Embryonic facial prominence (tissue), 1 donor: ENCODE results near the gene SEMA4D.

Source experiments
- DNase-seq: peaks from one replicate; pipeline ENCODE4 v3.0.0-alpha.2; 2016; ENCODE audit errors: extremely low spot score

The SEMA4D gene

GRCh38 chr9:89411759-89412158 is 86.2 kb downstream of the SEMA4D start:
- DNase-seq: no peak

GRCh38 chr9:89410641-89411350 is 87.1 kb downstream of the SEMA4D start:
- no peak for DNase-seq

GRCh38 chr9:89410022-89410421 is 87.9 kb downstream of the SEMA4D start:
- DNase-seq: no peak

- no peak for DNase-seq
Measured at GRCh38 chr9:89409466-89409865, 88.4 kb downstream of the SEMA4D start.

- DNase-seq: no peak
Measured at GRCh38 chr9:89408628-89409101, 89.2 kb downstream of the SEMA4D start.

GRCh38 chr9:89407070-89407469 is 90.8 kb downstream of the SEMA4D start:
- no peak for DNase-seq

GRCh38 chr9:89405826-89406225 is 92.1 kb downstream of the SEMA4D start:
- DNase-seq: no peak

GRCh38 chr9:89404074-89404473 is 93.8 kb downstream of the SEMA4D start:
- no peak for DNase-seq

GRCh38 chr9:89402695-89403427 is 95.1 kb downstream of the SEMA4D start:
- DNase-seq: no peak

GRCh38 chr9:89400403-89401116 is 97.4 kb downstream of the SEMA4D start:
- DNase-seq: no peak

GRCh38 chr9:89398621-89399020 is 99.3 kb downstream of the SEMA4D start:
- no peak for DNase-seq

- no peak for DNase-seq
Measured at GRCh38 chr9:89397471-89397870, 100.4 kb downstream of the SEMA4D start.

- no peak for DNase-seq
Measured at GRCh38 chr9:89395931-89396710, 101.8 kb downstream of the SEMA4D start.

- no peak for DNase-seq
Measured at GRCh38 chr9:89394412-89394811, 103.5 kb downstream of the SEMA4D start.

GRCh38 chr9:89391585-89391984 is 106.3 kb downstream of the SEMA4D start:
- no peak for DNase-seq

GRCh38 chr9:89390578-89391116 is 107.3 kb downstream of the SEMA4D start:
- DNase-seq: no peak

- no peak for DNase-seq
Measured at GRCh38 chr9:89390068-89390555, 107.8 kb downstream of the SEMA4D start.

GRCh38 chr9:89388868-89389177 is 109.1 kb downstream of the SEMA4D start:
- no peak for DNase-seq

- no peak for DNase-seq
Measured at GRCh38 chr9:89388084-89388867, 109.6 kb downstream of the SEMA4D start.

GRCh38 chr9:89387197-89387849 is 110.6 kb downstream of the SEMA4D start:
- no peak for DNase-seq
